ENCODE measurements around the gene FLVCR1.
A peak's percentile ranks its signal among the peaks of the same experiment; 100 is the strongest.
"Not testable (repeated sequence)": the region's sequence is repeated elsewhere in the genome, so short reads cannot be mapped to it uniquely, and the experiment has no call there.

The FLVCR1 gene

DNA sequence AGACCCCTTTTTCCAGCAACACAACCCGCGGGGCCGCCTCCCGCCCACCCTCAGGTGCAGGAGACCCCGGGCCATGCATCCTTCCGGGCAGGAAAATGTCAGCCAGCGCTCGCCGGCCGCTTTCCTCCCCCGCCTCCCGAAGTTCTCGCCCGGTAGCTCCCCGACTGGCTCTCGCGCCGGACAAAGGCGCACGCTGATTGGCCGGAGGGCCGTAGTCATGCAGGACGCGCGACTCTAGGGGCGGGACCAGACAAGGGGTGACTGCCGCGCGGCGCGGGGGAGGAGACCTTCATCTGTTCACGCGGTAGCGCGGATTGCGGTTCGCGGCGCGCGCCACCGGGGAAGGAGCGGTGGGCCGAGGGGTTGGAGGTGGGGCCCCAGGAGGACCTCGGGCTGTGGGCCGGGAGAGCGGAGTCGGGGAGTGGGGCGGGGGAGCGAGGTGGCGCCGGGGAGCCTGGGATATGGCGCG is at the start of gene FLVCR1:
TSS of gene FLVCR1 (plus strand) at position 284 of the 469 bp plus-strand sequence. CDS start at position 462, 178 bp downstream.
- DNase-seq (ENCODE audit: low read depth in 2 of 2), result peak; percentile 66 to 75

DNA sequence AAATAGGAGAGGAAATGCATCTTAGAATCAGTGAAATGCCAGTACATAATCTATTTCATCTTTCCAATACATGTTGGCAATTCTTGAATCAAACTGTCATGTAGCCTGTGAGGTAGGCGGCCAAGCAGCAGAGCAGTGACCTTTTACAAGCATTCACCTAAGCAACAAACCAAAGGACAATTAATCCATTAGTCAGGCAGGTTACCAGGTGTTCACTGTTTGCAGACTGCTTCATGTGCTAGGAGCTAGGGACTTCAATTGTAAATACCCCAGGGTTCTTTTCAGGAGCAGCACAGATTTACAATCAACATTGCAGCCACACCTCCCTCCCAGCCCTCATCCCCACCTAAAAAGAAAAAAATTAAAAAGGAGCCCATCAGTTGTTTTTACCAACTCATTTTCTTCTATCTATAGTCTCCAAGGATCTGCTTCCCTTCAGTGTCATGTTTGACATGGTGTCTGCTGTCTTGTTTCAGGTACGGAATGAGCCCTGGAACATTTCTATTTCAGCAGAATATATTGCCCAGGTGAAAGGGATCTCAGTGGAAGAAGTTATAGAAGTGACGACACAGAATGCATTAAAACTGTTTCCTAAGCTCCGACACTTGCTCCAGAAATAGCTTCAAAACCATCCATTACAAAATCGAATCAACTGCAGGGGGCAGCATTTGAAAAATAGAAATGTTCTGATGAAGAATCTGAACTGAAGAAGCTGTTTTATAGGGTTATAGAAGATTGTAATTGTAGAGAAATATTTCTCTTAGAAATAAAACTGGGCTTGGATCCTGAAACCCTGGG is 43.3 kb upstream of the FLVCR1 start:
- no peak for DNase-seq (ENCODE audit: low read depth in 2 of 2)

DNA sequence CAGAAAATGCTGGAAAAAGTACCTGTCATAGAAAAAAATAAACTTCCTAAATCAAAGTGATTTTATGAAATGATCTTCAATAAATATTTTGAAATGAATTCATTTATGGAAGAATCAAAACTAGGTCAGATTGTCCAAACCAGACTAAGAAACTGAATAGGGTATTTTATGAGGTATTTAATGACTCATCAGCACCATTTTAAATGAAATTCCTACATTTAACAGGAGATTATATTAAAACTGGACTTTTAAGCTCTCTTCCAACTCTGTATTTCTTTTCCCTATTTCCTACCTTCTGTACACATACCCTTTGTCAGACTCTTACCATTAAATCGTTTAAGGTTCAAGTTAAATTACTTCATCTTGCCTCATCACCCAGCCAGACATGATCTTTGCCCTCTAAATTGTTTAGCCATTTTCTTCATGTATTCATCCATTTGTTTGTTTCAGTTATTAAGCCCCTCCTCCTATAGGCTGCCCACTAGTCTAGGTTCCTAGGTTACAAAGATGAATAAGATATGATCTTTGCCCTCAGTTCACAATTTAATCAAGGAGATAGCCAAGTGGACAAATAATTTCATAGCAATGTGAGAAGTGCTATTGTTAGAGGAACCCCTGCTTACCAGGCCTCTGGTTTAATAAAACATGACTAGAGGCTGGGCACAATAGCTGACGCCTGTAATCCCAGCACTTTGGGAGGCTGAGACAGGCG is 41.4 kb upstream of the FLVCR1 start:
- no peak for DNase-seq (ENCODE audit: low read depth in 2 of 2)

DNA sequence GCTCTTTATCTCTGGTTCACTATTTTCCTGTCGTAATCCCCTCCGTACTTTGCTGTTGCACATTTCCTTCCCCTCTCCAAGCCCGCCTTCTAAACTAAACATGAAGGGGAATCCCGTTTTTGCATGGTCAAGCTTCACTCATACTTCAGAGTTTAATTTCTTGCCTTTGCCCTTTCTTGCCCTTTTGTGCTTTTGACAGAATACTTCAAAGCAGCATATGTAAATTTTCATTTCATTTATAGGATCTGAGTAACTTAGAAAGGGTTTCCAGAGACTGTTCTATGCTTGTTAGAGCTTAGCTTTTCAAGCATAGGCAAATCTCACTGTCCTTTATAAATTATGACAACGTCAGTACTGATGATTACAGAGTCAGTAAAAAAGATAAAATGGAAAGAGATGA is 38.3 kb upstream of the FLVCR1 start:
- no peak for DNase-seq (ENCODE audit: low read depth in 2 of 2)

DNA sequence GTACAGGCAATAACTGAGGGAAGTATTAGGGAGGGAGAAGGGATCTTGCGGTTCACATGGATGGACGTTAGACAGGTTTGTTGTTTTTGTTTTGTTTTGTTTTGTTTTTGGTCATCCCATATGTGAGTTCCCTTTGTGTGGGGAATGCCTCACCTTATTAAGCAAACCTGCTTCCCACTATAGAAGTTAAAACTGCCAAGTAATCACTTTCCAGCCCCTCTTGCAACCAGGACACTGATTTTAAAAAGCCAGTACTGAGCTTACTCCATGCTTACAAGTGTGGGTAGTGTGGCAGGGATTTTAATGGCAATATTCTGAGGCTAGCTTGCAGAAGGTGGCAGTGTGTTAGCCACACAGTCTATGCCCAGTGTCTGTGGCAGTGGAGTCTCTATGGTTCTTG is 37.1 kb upstream of the FLVCR1 start:
- DNase-seq (ENCODE audit: low read depth in 2 of 2), result no peak

DNA sequence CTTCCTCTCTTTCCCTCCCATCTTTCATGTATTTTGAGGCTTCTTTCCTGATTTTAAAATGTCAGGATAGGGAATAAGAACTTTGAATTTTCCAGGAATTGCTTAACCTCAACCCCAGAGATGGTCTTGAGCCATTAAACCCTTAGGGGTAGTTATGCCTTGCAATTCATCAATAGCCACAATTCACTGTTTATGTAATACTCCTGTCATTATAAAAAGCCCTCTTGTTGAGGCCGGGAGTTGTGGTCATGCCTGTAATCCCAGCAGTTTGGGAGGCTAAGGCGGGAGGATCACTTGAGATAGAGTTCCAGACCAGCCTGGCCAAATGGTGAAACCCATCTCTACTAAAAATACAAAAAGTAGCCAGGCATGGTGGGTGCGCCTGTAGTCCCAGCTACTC is 35.1 kb upstream of the FLVCR1 start:
- DNase-seq (ENCODE audit: low read depth in 2 of 2), result no peak

DNA sequence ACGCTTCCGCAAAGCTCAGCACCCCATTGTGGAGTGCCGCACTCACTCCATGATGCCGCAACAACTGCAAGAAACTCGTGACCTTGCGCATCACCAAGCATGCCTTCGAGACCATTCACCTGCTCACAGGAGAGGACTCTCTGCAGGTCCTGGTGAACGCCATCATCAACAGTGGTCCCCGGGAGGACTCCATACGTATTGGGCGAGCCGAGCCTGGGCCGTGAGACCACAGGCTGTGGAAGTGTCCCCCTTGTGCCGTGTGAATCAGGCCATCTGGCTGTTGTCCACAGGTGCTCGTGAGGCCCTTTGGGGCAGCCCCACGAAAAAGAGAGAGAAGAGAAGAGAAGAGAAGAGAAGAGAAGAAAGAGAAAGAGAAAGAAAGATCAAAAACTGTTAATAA is 33.9 kb upstream of the FLVCR1 start:
- DNase-seq (ENCODE audit: low read depth in 2 of 2), result no peak

DNA sequence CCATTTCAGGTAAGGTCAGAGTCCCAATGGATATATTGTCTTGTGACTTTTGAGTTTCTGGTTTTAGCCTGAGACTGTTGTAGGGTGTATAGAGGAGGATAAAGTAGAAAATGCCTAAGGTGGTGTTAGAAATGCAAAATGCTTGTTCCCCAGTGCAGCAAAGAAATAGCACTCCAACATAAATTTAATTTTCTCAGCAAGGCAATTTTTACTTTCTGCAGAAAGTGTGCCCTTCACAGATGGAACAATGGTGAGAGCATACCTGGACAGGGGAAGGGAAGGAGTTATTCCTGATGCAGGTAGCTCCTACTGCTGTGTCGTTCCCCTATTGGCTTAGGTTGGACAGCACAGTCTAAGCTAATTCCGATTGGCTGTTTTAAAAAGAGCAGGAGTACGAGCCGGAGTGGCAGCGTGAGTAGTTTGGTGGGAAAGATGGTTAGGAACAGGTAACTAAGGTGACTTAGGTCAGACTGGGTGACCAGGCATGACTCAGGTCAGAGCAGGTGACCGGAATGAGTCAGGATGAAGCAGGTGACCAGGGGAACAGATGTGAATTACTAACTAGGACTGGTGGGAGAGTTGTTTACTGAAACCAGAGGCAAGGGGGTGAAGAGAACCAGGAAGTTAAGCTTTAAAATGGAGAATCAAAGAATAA is 32.1 kb upstream of the FLVCR1 start:
- DNase-seq (ENCODE audit: low read depth in 2 of 2), result no peak

DNA sequence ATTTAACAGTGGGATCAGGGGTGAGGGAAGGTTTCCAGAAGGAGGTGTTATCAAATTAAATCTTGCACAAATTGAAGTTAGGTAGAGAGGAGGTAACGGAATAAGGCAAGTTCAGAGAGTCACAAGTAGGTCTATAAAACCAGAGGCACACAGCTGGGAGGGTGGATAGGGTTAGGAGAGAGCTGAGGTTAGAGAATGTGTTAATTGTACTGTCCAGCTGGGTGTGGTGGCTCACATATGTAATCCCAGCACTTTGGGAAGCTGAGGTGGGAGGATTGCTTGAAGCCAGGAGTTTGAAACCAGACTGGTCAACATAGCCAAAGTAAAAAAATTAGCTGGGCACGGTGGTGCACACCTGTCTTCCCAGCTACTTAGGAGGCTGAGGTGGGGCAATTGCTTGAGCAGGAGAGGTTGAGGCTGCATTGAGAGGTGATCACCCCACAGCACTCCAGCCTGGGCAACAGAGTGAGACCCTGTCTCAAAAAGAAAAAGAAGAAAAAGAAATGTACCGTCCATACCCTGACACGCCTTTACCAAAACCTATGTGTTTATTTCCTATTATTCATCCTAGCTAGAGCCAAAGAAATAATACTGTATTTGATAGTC is 30.8 kb upstream of the FLVCR1 start:
- no peak for DNase-seq (ENCODE audit: low read depth in 2 of 2)

DNA sequence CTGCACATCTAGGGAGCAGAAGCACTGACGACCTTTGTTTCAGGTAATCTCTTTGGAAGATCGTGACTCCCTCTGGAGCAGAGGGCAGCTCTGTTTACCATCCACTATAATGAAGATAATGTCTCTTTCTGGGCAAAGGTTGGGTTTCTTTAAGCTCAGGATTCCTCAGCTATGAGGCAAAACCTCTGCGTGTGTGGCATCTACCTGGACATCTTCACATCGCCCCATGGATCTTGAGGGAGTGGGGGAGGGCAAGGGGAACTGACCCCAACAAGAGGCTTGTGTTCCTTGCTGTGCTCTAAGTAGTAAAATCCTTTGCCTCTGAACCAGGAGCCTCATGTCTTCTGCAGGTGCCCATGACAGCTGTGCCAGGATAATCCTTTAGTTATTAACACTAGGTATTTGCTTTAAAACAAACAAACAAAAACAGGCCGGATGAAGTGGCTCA is 30.2 kb upstream of the FLVCR1 start:
- no peak for DNase-seq (ENCODE audit: low read depth in 2 of 2)

DNA sequence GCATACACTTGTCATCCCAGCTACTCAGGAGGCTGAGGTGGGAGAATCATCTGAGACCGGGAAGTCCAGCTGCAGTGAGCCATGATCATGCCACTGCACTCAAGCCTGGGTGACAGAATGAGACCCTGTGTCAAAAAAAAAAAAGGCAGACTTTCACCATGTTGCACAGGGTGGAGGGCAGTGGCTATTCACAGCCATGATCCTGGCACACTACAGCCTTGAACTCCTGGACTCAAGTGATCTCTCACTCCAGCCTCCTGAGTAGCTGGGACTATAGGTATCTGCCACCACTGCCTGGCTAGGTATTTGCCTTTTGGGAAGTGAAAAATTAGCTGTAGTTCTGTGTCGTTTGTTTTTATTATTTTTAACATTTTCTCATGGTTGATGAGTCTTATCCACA is 29.7 kb upstream of the FLVCR1 start:
- DNase-seq (ENCODE audit: low read depth in 2 of 2), result no peak

DNA sequence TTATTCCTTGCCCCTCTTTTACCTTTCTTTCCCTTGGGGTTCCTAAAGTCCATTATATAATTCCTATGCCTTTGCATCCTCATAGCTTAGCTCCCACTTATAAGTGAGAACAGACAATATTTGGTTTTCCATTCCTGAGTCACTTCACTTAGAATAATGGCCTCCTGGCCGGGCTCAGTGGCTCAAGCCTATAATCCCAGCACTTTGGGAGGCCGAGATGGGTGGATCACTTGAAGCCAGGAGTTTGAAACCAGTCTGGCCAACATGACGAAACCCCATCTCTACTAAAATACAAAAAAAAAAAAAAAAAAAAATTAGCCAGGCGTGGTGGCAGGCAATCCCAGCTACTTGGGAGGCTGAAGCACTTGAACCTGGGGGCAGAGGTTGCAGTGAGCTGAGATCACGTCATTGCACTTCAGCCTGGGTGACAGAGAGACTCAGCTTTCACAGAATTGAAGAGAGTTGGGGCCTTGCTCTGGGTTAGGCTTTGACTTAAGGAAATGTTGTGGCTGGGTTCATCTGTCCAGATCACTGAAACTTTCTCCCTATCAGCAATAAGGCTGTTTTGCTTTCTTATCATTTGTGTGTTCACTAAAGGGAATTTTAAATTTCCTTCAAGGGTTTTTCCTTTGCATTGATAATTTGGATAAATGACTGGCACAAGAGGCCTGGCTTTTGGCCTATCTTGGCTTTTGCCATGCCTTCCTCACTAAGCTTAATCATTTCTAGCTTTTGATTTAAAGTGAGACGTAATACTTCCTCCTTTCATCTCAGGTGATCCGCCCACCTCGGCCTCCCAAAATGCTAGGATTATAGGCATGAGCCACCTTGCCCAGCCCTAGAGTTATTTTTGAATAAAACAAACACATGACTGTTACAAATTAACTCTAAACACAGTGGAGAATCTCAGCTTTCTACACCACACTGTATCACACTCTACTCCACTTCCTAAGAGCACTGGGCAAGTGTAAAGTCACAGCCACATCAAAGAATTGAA is 24.6 kb upstream of the FLVCR1 start:
- DNase-seq (ENCODE audit: low read depth in 2 of 2), result not testable (repeated sequence)

DNA sequence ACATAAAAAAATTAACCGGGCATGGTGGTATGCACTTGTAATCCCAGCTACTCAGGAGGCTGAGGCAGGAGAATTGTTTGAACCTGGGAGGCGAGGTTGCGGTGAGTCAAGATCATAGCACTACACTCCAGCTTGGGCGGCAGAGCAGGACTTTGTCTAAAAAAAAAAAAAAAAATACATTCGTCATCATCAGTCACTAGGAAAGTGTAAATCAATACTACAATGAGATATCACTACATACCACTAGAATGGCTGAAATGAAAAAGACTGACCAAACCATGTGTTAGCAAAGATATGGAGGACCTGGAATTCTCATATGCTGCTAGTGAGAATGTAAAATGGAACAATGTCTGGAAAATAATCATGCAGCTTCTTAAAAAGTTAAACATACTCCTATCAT is 19.9 kb upstream of the FLVCR1 start:
- DNase-seq (ENCODE audit: low read depth in 2 of 2), result no peak

DNA sequence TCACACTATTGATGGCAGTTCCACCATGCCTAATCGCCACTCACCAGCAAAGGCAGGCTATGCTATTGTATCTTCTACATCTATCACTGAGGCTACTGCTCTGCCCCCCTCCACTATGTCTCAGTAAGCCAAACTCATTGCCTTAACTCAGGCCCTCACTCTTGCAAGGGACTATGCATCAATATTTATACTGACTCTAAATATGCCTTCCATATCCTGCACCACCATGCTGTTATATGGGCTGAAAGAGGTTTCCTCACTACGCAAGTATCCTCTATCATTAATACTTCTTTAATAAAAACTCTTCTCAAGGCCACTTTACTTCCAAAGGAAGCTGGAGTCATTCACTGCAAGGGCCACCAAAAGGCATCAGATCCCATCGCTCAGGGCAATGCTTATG is 13.6 kb upstream of the FLVCR1 start:
- not testable (repeated sequence) for DNase-seq (ENCODE audit: low read depth in 2 of 2)

DNA sequence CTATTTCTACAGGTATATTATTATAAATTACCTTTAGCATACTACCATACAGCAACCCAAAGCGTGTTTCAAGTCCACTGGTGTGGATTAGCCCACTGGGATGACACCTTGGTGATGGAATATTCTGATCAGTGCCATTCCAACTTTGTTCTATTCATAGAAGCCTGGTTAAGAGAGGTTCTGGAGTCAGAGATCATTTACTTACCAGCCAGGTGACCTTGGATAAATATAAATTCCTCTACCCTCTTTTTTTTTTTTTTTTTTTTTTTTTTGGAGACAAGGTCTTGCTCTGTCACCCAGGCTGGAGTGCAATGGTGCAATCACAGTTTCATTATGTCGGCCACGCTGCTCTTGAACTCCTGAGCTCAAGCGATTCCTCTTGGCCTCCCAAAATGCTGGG is 10.5 kb upstream of the FLVCR1 start, which contains the start of gene SPATA45:
TSS of gene SPATA45 (minus strand) at position 101 of the 400 bp plus-strand sequence. CDS start 11,500 bp downstream, outside the sequence.
- no peak for DNase-seq (ENCODE audit: low read depth in 2 of 2)

DNA sequence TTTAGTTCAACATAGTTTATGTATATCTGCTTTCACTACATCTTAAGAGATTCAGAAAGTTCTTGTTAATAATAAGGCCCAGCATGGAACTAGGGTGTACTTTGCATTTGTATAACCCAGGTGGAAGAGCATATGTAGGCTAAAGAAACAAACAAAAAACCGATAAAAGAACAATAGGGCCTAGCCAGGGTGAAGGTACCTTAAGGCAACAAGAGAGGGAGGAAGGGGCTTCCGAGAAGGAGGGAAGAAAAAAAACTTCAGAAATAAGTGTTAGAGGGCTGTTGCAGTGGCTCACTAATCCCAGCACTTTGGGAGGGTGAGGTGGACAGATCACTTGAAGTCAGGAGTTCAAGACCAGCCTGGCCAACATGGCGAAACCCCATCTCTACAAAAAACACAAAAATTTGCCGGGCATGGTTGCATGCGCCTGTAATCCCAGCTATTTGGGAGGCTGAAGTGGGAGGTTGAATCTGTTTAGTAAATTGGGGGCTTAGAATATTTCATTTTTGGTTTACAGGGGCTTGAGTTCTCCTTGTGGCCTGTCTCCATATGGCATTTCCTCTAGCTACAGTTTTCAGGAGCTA is 5.9 kb upstream of the FLVCR1 start:
- DNase-seq (ENCODE audit: low read depth in 2 of 2), result no peak

DNA sequence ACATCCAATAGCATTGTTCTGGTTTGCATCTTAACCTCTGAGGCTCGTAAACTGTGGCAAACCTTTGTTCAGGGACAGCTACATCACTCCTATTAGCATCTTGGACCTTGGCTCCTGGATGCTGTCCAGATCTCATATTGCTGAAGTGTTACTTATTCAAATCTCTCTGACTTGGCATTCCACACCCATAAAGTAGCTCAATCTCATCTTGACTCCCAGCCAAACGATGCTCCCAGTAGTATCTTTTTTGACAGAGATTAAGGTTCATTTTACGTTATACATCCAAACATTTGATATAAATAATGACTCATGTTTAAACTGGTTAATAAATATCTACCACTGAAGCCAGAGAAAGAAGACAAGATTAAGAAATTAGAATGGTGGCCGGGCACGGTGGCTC is 4.4 kb upstream of the FLVCR1 start:
- no peak for DNase-seq (ENCODE audit: low read depth in 2 of 2)

DNA sequence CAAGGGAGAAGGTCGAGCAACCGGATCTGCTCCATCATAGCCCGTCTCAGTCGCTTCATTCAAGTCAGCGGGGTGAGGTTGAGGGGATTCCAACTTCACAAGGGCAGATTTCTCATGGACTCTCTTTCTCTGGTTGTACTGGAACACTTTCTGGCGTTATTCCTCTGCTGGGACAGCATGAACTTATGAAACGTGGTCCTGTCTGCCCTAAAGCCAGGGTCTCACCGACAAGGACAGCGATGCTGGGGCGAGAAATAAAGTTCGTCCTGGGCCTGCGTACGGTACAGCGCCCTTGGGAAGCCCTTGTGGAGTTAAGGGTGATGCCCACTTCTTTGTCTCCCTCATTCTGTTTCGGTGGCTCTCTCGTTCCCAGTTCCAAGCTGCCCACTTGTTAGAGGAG is 1.3 kb upstream of the FLVCR1 start:
- no peak for DNase-seq (ENCODE audit: low read depth in 2 of 2)

DNA sequence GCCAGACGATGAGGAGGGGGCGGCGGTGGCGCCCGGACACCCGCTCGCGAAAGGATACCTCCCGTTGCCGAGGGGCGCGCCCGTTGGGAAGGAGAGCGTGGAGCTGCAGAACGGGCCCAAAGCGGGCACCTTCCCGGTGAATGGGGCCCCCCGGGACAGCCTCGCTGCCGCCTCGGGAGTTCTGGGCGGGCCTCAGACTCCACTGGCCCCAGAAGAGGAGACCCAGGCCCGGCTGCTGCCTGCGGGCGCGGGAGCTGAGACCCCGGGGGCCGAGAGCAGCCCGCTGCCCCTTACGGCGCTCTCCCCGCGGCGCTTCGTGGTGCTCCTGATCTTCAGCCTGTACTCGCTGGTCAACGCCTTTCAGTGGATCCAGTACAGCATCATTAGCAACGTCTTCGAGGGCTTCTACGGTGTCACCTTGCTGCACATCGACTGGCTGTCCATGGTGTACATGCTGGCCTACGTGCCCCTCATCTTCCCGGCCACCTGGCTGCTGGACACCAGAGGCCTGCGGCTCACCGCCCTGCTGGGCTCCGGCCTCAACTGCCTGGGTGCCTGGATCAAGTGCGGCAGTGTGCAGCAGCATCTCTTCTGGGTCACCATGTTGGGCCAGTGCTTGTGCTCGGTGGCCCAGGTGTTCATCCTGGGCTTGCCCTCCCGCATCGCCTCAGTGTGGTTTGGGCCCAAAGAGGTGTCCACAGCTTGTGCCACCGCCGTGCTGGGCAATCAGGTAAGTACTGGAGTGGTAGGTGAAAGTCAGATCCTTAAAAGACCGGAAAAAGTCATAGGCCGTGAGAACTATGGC is 588 bp downstream of the FLVCR1 start:
- DNase-seq (ENCODE audit: low read depth in 2 of 2), result no peak
